Left forelimb (tissue), 1 donor: Measurements from ENCODE around the gene MYO5B.

Experiments
- DNase-seq: peaks from one replicate; pipeline ENCODE4 v3.0.0-alpha.2; 2018; ENCODE audit warnings: low spot score

The MYO5B gene

DNA sequence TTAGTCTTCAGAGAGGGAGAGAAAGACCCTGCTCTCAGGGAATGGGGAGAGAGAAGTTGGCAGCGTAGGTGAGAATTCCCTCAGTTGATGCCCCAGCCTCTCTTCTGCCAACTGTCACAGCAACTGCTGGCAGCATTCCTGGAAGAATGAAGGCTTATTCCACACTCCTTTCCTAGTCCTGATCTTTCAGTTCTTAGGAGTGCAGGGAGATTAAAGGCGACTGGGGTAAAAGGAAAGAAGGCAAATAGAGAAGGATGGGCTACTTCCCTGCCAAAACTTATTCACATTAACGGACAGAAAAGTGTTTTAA is 315.7 kb downstream of the MYO5B start:
- no peak for DNase-seq

- DNase-seq = peak; percentile 25
Observed at GRCh38 chr18:49878567-49879270, 316.2 kb downstream of the MYO5B start.

DNA sequence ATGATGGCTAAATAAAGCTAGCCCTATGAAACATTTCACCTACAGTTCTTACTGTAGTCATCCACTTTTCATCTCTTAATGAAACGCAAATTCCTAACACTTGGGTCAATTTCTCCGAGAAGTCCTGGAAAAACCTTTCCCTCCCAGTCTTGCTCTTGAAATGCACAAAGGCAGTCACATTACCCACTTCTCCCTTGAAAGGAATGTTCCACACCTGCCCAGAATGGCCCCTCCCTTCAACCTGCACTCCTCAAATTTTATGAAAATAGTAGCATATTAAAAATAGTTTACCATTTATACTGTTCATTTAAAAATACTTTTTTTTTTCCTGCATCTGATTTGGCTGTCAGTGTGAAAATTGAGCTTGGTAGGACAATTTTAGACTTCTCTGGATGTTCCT is 316.9 kb downstream of the MYO5B start:
- DNase-seq = no peak

GRCh38 chr18:49876536-49876935 is 318.4 kb downstream of the MYO5B start:
- peak; percentile 3 for DNase-seq

DNA sequence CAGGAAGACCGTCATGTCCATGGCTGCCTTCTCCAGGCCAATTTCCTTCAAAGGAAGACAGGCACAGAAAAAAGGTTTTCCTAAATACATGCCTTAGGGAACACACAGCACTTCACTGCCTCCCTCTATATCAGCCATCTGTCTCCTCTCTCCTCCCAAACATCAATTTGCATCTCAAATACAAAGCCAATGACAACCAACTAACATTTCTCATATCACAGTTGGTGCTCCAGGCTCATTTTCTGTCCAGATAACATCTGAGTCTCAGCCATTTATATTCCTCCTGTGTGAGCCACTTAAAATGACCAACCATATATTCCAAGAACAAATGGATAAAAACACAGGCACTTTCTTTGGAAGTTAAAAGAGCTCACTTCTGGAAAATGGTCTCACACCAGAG is 319.2 kb downstream of the MYO5B start:
- DNase-seq = no peak

DNA sequence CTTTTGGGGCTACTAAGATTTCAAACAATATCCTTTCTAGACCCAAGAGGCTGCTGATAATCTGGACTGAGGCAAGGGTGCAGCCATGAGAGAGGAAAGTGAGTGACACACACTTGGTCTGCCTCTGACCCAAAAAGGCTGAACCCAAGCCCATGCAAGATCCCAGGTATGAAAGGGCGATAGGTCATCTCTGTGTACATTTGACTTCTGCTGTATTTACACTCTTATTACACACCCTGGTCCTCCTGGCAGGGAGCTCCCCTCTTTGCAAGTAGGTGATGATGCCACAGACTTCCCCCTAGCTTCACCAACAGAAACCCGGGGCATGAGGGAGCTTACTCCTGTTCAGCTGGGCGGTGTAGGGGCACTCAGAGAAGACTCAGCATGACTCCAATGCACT is 319.8 kb downstream of the MYO5B start:
- DNase-seq = no peak

- DNase-seq = no peak
Observed at GRCh38 chr18:49874238-49874637, 320.7 kb downstream of the MYO5B start.

- DNase-seq = peak; percentile 11
Observed at GRCh38 chr18:49869354-49869753, 325.6 kb downstream of the MYO5B start.

DNA sequence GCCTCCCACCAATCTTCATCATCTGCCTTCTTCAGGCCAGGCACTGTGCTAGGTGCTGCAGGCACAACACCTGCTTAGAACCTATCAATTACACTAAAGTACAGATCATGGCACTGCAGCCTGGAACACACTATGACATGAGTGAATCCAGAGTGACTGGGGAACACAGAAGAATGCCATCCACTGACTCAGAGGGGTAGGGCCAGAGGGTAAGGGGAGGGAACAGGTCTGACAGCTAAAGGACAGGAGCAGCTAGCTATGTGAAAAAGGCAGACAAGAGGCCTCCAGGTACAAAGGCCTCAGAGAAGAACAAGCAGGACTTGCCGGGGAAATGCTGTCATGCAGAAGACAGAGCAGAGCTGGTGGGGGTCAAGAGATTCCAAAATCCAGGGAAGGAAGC is 328.3 kb downstream of the MYO5B start:
- DNase-seq = peak; percentile 48

DNA sequence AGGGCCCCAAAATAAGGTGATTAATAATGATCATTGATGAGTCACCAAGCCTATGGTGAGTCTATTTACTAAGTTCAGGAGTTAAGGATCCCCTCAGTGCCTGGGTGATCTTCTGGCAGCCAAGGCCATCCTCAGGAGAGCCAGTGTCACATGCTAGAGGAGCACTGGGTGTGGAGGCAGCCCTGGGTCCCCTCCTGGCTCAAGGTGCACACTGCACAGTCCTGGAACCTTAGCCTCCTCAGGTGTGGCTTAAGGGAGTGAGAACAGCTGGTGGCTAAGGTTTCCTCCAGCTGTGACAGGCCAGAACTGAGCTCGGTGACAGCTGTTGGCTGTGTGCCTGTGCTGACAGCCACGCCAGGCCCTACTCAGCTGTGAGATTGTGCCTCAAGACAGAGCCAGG is 329.5 kb downstream of the MYO5B start:
- DNase-seq = no peak

- peak; percentile 37 for DNase-seq
Observed at GRCh38 chr18:49863769-49864621, 331.0 kb downstream of the MYO5B start.

DNA sequence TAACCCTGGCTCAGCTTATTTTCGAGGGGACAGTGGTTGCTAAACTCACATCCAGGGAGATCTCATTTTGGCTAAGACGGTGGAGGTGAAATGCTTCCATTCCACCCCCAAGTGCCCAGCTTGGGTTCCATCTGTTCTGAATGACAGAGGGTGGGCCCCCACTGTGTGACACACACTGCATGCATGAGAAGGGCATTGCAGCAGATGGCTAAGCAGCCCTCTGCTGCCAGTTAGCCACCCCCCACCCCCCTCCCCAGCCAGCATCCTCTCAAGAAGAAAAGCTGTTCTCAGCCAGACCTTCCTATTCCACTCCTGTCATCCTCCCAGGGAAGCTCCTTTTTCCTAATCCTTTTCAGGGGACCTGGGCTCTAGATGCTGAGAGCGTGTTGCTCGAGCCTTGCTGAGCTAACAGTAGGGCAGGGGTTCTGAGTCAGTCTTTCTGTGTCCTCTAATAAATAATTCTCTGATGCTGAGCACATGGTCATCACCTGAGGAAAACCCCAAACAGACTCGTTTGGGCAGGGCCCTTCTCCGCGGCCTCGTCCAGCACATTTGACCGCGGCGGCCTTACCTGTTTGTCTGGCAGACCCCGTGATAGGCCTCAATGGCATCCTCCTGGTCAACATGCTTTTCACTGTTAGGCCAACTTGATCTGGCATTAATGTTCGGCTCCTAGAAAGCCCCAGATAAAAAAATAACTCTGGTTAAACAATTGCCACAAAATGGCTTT is 332.1 kb downstream of the MYO5B start:
- DNase-seq = no peak

DNA sequence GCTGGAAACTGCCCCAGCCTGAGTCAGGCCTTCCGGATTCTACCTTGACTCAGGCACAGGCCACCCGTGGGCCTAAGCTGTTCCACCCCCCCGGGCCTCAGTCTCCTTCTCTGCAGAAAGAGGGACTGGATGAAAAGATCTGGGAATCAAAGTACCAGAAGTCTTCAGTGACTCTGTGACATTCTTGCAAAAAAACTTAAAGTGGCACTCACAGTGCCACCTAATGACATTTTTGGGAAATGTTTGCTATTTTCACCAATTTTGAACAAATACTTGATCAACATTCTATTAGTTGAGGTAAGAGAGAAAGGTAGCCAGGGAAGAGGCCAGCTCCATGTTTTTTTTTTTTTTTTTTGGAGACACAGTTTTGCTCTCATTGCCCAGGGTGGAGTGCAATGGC is 333.3 kb downstream of the MYO5B start:
- DNase-seq = peak; percentile 45

- DNase-seq = peak; percentile 49
Observed at GRCh38 chr18:49859725-49860124, 335.2 kb downstream of the MYO5B start.

DNA sequence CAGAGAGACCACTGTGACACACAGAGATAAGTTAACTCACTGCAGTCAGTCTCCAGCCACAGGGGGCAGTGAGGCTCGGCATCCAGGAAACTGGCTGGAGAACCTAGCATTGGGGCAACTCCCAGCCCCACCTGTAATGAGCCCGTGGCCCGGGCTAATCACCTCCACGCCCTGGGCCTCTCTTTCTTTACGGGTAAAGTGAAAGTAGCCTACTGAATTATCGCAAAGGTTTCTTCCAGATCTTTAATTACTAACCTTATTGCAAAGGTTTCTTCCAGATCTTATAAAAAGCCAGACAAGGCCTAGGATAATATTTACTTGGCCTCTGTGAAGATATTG is 336.0 kb downstream of the MYO5B start:
- no peak for DNase-seq

DNA sequence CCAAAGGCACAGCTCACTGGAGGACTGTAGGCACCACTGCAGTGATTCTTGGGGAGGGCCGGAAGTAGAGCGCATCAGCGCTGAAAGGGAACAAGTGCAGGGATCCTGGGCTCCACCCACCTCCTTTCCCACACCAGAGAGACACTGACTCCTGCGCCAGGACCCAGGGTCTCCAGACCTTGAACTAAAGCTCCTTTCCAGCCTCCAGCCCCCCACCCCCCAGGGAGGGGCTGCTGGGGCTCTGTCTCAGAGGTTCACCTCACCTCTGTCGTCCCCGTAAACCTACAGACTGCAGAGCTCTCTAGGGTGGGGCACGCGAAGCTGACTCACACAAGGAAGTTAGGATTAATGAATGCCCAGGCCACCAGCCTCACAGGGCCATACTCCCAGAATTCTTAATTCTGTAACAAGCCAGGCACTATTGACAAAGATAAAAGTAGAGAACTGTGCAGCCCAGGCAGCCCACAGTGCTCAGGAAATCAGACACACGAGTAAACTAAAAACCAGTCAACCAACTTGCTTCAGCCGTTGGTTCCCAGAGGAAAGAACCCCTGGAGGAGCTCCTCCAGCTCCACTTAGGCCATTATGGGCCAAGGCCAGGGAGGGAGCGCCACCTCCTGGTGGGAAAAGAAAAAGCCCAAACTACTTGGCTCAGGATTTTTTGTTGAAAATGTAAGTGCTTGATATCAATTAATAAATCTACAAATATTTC is 336.5 kb downstream of the MYO5B start:
- DNase-seq = peak; percentile 68

DNA sequence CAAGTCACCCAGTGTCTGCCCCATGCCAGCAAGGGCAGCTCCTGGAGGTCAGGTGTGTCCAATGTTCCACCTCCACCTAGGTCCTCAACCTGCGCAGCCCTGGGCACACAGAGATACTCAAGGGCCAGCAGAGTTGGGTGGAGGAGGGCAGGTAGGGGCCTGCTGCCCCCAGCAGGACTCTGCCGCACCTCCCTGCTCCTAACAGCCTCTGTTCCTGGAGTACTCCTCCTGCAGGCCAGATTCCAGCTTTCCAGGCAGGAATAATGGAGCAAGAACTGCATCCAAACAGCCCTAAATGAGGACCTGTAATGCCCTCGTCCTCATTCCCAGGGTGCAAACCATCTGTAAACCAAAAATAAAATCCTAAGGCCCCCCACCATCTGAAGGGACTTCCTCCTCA is 337.2 kb downstream of the MYO5B start:
- peak; percentile 31 for DNase-seq

DNA sequence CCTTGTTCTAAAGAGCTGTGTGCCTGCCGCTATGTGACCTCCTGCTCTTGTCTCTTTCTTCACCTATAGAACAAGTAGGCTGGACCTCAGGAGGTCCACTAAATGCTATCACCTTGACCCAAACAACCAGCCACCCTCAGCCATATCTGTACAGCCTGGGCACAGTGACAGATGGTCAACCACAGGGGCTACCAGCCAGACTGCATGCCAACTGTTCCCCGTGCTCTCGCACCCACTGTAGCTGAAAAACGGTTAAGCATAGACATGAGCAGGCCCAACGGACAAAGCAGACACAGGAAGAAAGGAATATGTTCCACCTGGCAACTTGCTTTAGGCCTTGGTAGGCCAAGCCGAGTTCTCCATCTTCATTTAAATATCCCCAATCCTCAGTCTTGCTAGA is 338.5 kb downstream of the MYO5B start:
- DNase-seq = peak; percentile 61

GRCh38 chr18:49855711-49856415 is 339.1 kb downstream of the MYO5B start:
- DNase-seq = peak; percentile 58

GRCh38 chr18:49854681-49855080 is 340.3 kb downstream of the MYO5B start:
- DNase-seq = no peak

DNA sequence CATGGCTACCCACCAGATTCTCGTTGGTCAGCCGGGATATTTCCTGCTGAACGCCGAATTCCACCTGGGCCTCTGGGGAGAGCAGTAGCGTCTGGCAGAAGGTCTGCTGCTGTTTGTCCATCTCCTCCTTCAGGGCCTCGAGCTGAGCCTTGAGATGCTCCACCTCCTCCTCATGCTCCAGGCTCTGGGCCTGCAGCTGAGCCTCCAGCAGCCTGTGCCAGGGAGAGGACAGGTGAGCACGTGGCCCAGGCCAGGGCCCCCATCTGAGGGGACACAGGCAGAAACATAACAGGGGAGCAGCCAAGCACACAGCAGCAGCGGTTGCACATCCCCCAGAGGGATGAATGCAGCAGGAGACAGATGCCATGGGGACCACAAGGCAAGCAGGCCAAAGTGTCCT is 341.5 kb downstream of the MYO5B start:
- DNase-seq = no peak

GRCh38 chr18:49853011-49853410 is 341.9 kb downstream of the MYO5B start:
- no peak for DNase-seq
